ENCODE results near the gene NOL7. TPM values are rescaled to one million over a fixed set of nuclear protein-coding genes. Genes with fewer than 3 reads are reported as not detected.
A peak's percentile ranks its signal among the peaks of the same experiment; 100 is the strongest.

NOL7 gene
- total RNA-seq, 2 experiments from 2014 or later, result 79.5 to 80.8 TPM

DNA sequence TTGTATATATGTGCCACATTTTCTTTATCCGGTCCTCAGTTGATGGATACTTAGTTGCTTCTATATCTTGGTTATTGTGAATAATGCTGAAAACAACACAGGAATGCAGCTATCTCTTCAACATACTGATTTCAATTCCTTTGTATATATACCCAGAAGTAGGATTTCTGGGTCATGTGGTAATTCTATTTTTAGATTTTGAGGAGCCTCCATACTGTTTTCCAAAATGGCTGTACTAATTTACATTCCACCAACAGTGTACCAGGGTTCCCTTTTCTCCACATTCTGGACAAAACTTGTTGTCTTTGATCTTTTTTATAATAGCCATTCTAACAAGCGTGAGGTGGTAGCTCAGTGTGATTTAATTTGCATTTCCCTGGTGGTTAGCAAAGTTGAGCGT lies 39.1 kb upstream of the NOL7 start:
- H3K27ac Mint-ChIP-seq, result no peak overlapping the region

DNA sequence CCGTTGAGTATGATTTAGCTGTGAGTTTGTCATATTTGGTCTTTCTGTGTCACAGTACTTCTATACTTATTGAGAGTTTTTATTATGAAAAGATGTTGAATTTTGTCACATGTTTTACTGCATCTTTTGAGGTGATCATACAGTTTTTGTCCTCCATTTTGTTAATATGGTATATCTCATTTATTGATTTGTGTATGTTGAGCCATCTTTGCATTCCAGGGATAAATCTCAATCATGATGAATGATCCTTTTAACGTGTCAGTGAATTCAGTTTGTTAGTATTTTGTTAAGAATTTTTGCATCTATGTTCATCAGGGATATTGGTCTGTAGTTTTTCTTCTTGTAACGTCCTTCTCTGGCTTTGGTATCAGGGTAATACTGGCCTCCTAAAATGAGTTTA lies 37.2 kb upstream of the NOL7 start:
- Mint-ChIP-seq H3K27me3 (ENCODE audit: low read depth) (no peaks in the 10 kb centered on the region), H3K9me3 (peaks cover 3% of the 10 kb centered on the region), H3K36me3 (ENCODE audit: low read depth) (peaks cover 12% of the 10 kb centered on the region), H3K27ac (no peak overlapping the region), H3K4me3 (no peak overlapping the region), H3K4me1 (ENCODE audit: low read depth) (peaks cover 19% of the 10 kb centered on the region)
- no peak for DNase-seq
- CTCF ChIA-PET, result no interaction called here
- intact Hi-C loops (cut with micrococcal nuclease), result loop anchor here (10.0 kb wide), 2 partner anchors 383 to 487 kb away; no protein-coding TSS in a partner anchor

More for the DNA sequence above, 39.1 kb upstream of the NOL7 start:
- intact Hi-C loops (cut with micrococcal nuclease), result loop anchor here (10.0 kb wide), 2 partner anchors 381 to 489 kb away; no protein-coding TSS in a partner anchor
- H3K4me3 Mint-ChIP-seq, result peak overlapping the region; percentile 1
- H3K4me1 Mint-ChIP-seq (ENCODE audit: low read depth), result peaks cover 19% of the 10 kb centered on the region
- CTCF ChIA-PET, result interaction anchor here (0.6 to 5.6 kb wide), 11 partner anchors 14 to 248 kb away, joined by 3 to 45 read pairs (median 14); partner anchors contain the start of genes NOL7 and TBC1D7
- no peaks in the 10 kb centered on the region for H3K27me3 Mint-ChIP-seq (ENCODE audit: low read depth)
- no peak for DNase-seq
- H3K9me3 Mint-ChIP-seq, result peaks cover 3% of the 10 kb centered on the region
- peaks cover 6% of the 10 kb centered on the region for H3K36me3 Mint-ChIP-seq (ENCODE audit: low read depth)

DNA sequence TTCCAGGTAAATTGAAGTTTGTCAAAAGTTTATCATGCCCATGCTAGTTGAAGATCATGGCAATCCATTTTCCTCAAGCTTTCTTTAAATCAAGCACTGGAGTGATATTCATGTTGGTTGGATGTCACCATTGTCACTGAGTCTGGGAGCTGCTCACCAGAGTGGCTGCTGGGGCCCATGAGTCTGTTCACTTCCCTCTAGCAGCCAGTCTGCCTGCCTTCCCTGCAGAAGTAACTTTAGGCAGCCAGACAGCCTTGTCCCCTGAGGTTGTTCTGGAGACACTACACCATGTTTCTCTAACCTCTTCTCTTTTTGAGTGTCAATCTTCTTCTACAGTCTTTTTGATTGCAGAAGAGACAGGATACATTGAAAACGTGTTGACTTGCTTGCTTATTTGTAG lies 35.2 kb upstream of the NOL7 start:
- H3K9me3 Mint-ChIP-seq, result peaks cover 3% of the 10 kb centered on the region
- H3K4me1 Mint-ChIP-seq (ENCODE audit: low read depth), result peaks cover 12% of the 10 kb centered on the region
- peaks cover 17% of the 10 kb centered on the region for H3K36me3 Mint-ChIP-seq (ENCODE audit: low read depth)
- DNase-seq, result no peak
- intact Hi-C loops (cut with micrococcal nuclease), result loop anchor here (10.0 kb wide), 2 partner anchors 385 to 485 kb away; no protein-coding TSS in a partner anchor
- no peak overlapping the region for H3K27ac Mint-ChIP-seq
- H3K27me3 Mint-ChIP-seq (ENCODE audit: low read depth), result no peaks in the 10 kb centered on the region
- H3K4me3 Mint-ChIP-seq, result no peak overlapping the region
- CTCF ChIA-PET, result interaction anchor here (0.6 kb wide), 1 partner anchor 209 kb away, joined by 3 read pairs; no protein-coding TSS in a partner anchor

DNA sequence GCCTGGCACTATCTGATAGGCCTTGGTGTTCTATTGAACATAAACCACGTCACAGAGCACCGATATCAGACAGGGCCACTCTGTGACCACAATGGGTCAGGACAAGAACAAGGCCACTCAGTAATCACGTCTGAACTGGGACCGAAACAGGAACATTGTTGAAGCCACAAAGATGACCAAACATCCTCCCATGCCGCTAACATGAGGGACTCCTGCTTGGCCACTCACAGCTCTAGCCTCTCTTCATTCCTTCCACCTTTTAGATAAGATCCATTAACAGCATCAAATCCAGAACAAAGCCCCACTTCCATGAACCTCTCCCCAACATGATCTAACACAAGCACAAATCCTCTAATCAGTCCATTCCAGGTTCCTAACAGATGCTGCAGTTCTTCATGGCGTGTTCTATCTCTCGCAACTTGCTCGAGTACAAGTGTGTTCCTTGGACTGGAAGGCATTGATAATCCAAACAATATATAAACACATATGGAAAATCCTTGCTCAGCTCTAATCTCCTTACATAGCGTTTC lies 33.4 kb upstream of the NOL7 start:
- DNase-seq, result no peak
- Mint-ChIP-seq H3K4me1 (ENCODE audit: low read depth) (peaks cover 2% of the 10 kb centered on the region), H3K9me3 (peaks cover 3% of the 10 kb centered on the region), H3K27ac (no peak overlapping the region), H3K4me3 (no peak overlapping the region), H3K27me3 (ENCODE audit: low read depth) (no peaks in the 10 kb centered on the region), H3K36me3 (ENCODE audit: low read depth) (peaks cover 28% of the 10 kb centered on the region)
- intact Hi-C loops (cut with micrococcal nuclease), result no loop called here
- CTCF ChIA-PET, result interaction anchor here (1.3 kb wide), 1 partner anchor 250 kb away, joined by 3 read pairs; no protein-coding TSS in a partner anchor

DNA sequence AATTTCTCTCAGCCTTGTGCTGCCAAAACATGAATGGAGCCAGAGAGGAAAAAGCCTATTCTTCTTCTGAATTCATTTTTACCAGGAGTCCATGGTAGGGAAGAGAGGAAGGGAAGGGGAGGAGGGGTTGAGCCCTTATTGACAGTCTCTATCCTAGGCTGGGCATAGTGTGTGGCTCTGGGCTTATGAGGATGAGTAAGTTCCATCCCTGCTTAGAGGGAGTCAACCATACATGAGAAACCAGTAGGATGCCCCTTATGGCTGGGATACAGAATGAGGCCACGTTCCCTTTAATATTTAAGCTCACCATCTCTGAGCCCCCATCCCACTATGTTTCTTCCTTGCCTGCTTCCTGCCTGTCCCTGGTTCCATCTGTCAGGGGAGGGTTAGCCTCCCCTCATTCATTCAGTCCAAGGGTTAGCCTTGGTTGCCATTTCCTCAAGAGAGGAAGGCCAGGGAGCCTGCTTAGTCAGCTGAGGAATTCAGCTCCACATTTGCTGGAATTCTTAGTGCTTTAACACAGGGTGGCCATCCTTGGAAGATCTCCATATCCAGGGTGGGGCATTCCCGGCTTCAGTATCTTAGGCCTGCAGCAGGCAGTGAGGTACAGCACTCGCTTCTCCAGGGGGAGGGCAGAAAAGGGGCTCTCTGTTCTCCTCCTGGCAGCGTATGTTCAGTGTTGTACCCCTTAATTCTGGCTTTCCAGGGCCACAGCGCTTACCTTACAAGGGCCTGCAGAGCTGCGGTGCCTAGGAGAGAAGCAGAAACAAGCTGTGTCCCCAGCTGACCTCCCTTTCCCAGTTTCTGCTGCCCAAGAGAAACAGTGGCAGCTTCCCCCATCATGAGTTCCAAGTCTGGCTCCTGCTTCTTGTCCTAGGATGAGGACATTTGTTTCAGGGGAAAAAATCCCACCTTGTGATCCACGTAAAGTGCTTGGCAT lies 28.3 kb upstream of the NOL7 start:
- intact Hi-C loops (cut with micrococcal nuclease), result no loop called here
- Mint-ChIP-seq H3K27ac (no peak overlapping the region), H3K4me1 (ENCODE audit: low read depth) (no peaks in the 10 kb centered on the region), H3K9me3 (no peaks in the 10 kb centered on the region), H3K27me3 (ENCODE audit: low read depth) (no peaks in the 10 kb centered on the region), H3K36me3 (ENCODE audit: low read depth) (peaks cover 24% of the 10 kb centered on the region), H3K4me3 (no peak overlapping the region)
- no peak for DNase-seq
- CTCF ChIA-PET, result interaction anchor here (2.0 kb wide), 1 partner anchor 12 kb away, joined by 7 read pairs; no protein-coding TSS in a partner anchor

DNA sequence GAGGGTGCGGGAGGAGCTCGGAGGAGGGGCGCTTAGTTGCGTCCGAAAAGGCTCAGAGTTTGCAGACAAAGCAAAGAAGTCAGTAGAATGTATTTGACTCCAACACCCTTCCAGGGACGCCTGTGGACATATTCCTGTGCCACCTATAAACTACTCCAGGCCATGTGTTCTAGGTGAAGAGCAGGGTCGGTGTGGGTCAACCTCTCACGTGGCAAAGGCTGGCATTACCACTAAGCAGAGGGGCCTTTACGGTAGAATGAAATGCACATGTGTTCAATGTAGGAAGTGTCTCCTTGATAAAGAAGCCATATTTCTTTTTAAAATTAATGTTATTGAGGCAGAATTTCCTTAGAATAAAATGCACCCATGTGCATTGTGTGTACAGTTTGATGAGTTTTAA lies 25.3 kb upstream of the NOL7 start:
- no peak overlapping the region for H3K4me3 Mint-ChIP-seq
- H3K27me3 Mint-ChIP-seq (ENCODE audit: low read depth), result no peaks in the 10 kb centered on the region
- no peak for DNase-seq
- no peaks in the 10 kb centered on the region for H3K4me1 Mint-ChIP-seq (ENCODE audit: low read depth)
- CTCF ChIA-PET, result interaction anchor here (0.6 kb wide), 1 partner anchor 233 kb away, joined by 3 read pairs; no protein-coding TSS in a partner anchor
- no peak overlapping the region for H3K27ac Mint-ChIP-seq
- peaks cover 18% of the 10 kb centered on the region for H3K36me3 Mint-ChIP-seq (ENCODE audit: low read depth)
- no peaks in the 10 kb centered on the region for H3K9me3 Mint-ChIP-seq
- intact Hi-C loops (cut with micrococcal nuclease), result no loop called here

DNA sequence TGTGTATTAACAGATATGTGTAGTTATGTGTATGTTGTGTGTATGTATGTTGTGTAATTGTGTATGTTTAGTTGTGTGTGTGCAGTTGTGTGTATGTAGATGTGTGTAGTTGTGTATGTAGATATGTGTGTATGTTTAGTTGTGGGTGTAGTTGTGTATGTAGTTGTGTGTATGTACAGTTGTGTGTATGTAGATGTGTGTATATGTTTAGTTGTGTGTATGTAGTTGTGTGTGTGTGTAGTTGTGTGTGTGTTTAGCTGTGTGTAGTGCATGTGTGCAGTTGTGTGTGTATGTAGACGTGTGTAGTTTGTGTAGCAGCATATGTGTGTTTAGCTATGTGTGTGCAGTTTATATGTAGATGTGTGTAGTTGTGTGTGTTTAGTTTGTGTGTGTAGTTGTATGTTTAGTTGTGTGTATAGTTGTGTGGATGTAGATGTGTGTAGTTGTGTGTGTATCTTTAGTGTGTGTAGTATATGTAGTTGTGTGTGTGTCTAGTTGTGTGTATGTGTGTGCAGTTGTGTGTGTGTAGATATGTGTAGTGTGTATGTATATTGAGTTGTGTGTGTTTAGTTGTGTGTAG lies 24.5 kb upstream of the NOL7 start:
- no peak overlapping the region for H3K27ac Mint-ChIP-seq
- H3K27me3 Mint-ChIP-seq (ENCODE audit: low read depth), result no peaks in the 10 kb centered on the region
- H3K4me1 Mint-ChIP-seq (ENCODE audit: low read depth), result no peaks in the 10 kb centered on the region
- CTCF ChIA-PET, result interaction anchor here (0.6 to 1.0 kb wide), 2 partner anchors 234 to 253 kb away, joined by 3 read pairs; no protein-coding TSS in a partner anchor
- DNase-seq, result no peak
- intact Hi-C loops (cut with micrococcal nuclease), result no loop called here
- H3K36me3 Mint-ChIP-seq (ENCODE audit: low read depth), result peaks cover 14% of the 10 kb centered on the region
- no peak overlapping the region for H3K4me3 Mint-ChIP-seq
- no peaks in the 10 kb centered on the region for H3K9me3 Mint-ChIP-seq

DNA sequence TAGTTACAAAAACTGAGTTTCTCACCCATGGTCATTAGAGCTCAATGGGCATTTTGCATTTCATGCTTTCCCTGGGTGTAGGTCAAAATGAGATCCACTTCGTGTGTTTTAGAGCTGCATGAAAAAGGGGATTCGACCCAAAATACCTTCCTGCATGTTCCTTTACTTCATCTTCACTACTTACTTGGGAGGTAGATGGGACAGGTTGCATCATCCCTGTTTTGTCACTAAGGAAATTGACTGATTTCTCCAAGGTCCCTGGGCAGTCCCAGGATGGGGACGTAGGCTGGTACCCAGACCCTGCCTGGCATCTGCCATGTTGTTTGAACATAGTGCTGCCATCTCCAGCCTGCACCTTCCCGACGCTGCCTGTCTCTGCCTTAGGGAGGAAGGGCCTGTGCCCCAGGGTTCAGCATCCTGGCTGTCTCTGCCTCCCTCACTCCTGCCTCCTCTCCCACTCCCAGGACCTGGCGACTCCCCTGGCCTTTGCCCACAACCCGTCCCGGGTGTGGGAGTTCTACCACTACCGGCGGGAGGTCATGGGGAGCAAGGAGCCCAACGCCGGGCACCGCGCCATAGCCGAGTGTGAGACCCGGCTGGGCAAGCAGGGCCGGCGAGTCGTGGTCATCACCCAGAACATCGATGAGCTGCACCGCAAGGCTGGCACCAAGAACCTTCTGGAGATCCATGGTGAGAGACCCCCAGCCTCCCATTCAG lies 23.8 kb upstream of the NOL7 start:
- Mint-ChIP-seq H3K36me3 (ENCODE audit: low read depth) (peaks cover 8% of the 10 kb centered on the region), H3K27me3 (ENCODE audit: low read depth) (no peaks in the 10 kb centered on the region), H3K4me1 (ENCODE audit: low read depth) (no peaks in the 10 kb centered on the region), H3K4me3 (no peak overlapping the region), H3K9me3 (no peaks in the 10 kb centered on the region), H3K27ac (no peak overlapping the region)
- intact Hi-C loops (cut with micrococcal nuclease), result no loop called here
- CTCF ChIA-PET, result interaction anchor here (1.0 kb wide), 1 partner anchor 254 kb away, joined by 3 read pairs; no protein-coding TSS in a partner anchor
- DNase-seq, result no peak

DNA sequence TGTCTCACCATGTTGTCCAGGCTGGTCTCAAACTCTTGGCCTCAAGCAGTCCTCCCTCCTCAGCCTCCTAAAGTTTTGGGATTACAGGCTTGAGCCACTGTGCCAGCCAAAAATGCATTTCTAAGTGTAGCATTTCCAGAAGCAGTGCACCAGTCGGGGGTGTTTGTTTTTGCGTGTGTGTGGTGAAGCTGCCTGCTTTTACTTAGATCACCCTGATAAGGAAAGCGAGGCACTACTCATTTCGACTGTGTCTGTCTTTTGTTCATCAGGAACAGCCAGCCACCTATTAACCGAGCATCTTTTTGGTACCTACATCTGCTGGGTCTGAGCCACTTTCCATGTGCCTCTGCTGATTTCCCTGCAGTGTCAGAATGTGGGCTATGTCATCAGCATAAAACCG lies 22.0 kb upstream of the NOL7 start:
- H3K4me3 Mint-ChIP-seq, result no peak overlapping the region
- peaks cover 15% of the 10 kb centered on the region for H3K36me3 Mint-ChIP-seq (ENCODE audit: low read depth)
- no peak for DNase-seq
- H3K27me3 Mint-ChIP-seq (ENCODE audit: low read depth), result no peaks in the 10 kb centered on the region
- CTCF ChIA-PET, result interaction anchor here (3.0 kb wide), 1 partner anchor 18 kb away, joined by 14 read pairs; the partner anchor contains the start of gene SIRT5
- intact Hi-C loops (cut with micrococcal nuclease), result no loop called here
- no peaks in the 10 kb centered on the region for H3K4me1 Mint-ChIP-seq (ENCODE audit: low read depth)
- H3K9me3 Mint-ChIP-seq, result no peaks in the 10 kb centered on the region
- no peak overlapping the region for H3K27ac Mint-ChIP-seq

DNA sequence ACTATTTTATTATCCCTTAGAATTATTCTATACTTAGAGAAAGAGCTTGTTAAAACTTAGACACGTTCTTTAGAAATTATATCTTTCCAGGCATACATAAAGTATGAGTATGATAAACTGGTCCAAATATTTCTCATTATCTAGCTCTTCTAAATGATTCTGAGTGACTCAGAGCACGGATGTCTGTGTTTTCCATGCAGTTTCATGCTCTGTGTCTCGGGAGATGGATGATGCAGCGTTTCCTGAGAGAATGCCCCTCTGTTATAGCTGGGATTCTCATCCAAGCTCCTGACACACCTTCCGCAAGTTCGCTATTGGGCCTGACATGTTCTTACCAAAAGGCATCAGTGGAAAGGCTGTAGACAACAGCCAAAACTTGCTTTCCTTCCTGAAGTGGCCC lies 21.4 kb upstream of the NOL7 start:
- Mint-ChIP-seq H3K4me1 (ENCODE audit: low read depth) (no peaks in the 10 kb centered on the region), H3K36me3 (ENCODE audit: low read depth) (peaks cover 16% of the 10 kb centered on the region), H3K9me3 (no peaks in the 10 kb centered on the region), H3K4me3 (no peak overlapping the region), H3K27ac (no peak overlapping the region), H3K27me3 (ENCODE audit: low read depth) (no peaks in the 10 kb centered on the region)
- no peak for DNase-seq
- intact Hi-C loops (cut with micrococcal nuclease), result no loop called here
- CTCF ChIA-PET, result interaction anchor here (0.6 to 3.0 kb wide), 3 partner anchors 19 to 284 kb away, joined by 3 to 14 read pairs (median 4); partner anchors contain the start of gene SIRT5

DNA sequence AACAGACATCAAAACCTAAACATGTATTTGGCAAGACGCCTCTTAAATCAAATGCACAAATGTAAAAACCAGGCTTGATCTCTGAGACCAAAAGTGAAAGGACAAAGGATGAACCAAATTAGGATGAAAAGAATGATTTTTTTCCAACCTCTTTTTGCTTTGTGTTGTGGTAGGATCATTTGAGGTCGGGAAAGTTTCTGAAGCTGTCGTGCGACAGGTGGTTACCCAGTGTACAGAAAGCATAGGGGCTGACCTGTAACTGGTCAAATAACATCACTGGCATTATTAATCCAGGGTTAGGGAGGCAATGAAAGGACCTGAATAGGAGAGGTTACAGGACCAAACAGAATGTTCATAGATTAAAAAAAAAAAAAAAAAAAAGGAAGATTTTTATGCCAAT lies 18.1 kb upstream of the NOL7 start:
- H3K4me1 Mint-ChIP-seq (ENCODE audit: low read depth), result no peaks in the 10 kb centered on the region
- DNase-seq, result no peak
- intact Hi-C loops (cut with micrococcal nuclease), result no loop called here
- H3K27ac Mint-ChIP-seq, result no peak overlapping the region
- H3K9me3 Mint-ChIP-seq, result no peaks in the 10 kb centered on the region
- CTCF ChIA-PET, result interaction anchor here (0.7 kb wide), 1 partner anchor 13 kb away, joined by 4 read pairs; no protein-coding TSS in a partner anchor
- H3K27me3 Mint-ChIP-seq (ENCODE audit: low read depth), result no peaks in the 10 kb centered on the region
- H3K36me3 Mint-ChIP-seq (ENCODE audit: low read depth), result peaks cover 16% of the 10 kb centered on the region
- H3K4me3 Mint-ChIP-seq, result no peak overlapping the region

Data from activated naive CD4-positive, alpha-beta T cell treated with anti-CD3 and anti-CD28 coated beads for 36 hours (primary cell).